ENCODE results near the gene SCN3B. TPM values are rescaled to one million over a fixed set of nuclear protein-coding genes. Genes with fewer than 3 reads are reported as not detected.

The SCN3B gene
- total and polyA plus RNA-seq, 3 donors from 2014 or later = 2.4 to 5.1 (median 3.9) TPM

- H3K27me3 ChIP-seq = no peaks in the 10 kb centered on the region
- TF ChIP-seq CTCF (IDR thresholded peaks at IDR 0.05) (no peak), POLR2A (IDR thresholded peaks at IDR 0.05) (no peak)
- no peak overlapping the region for H3K4me3 ChIP-seq
- no peak for DNase-seq
- no peaks in the 10 kb centered on the region for H3K4me1 ChIP-seq
- H3K27ac ChIP-seq = no peak overlapping the region
- WGBS, 2 donors = 70 to 85% methylated on average over 16 to 22 of the region's 22 CpGs
- H3K9me3 ChIP-seq = no peaks in the 10 kb centered on the region
- no peaks in the 10 kb centered on the region for H3K36me3 ChIP-seq (ENCODE audit: low read depth, missing control alignments)
- intact Hi-C loops (cut with DNase I; ENCODE audit: low total_unique reads) = loop anchor here (5.0 kb wide), 1 partner anchor 125 kb away; no protein-coding TSS in a partner anchor
Measured at GRCh38 chr11:123581651-123582399, 72.6 kb downstream of the SCN3B start.

- intact Hi-C loops (cut with DNase I; ENCODE audit: low total_unique reads) = loop anchor here (5.0 kb wide), 1 partner anchor 127 kb away; no protein-coding TSS in a partner anchor
- WGBS, 2 donors = 20 to 24% methylated on average over 21 to 25 of the region's 25 CpGs
- Histone ChIP-seq H3K4me3 (no peak overlapping the region), H3K9me3 (no peaks in the 10 kb centered on the region), H3K27ac (no peak overlapping the region), H3K27me3 (no peaks in the 10 kb centered on the region), H3K36me3 (ENCODE audit: low read depth, missing control alignments) (no peaks in the 10 kb centered on the region), H3K4me1 (no peaks in the 10 kb centered on the region)
- peak; percentile 69 for DNase-seq
- TF ChIP-seq CTCF (IDR thresholded peaks at IDR 0.05) (peak; percentile 69 to 91 (median 87)), POLR2A (IDR thresholded peaks at IDR 0.05) (no peak)
Measured at GRCh38 chr11:123580557-123581275, 73.7 kb downstream of the SCN3B start.

- Histone ChIP-seq H3K9me3 (no peaks in the 10 kb centered on the region), H3K36me3 (ENCODE audit: low read depth, missing control alignments) (no peaks in the 10 kb centered on the region), H3K4me1 (no peaks in the 10 kb centered on the region), H3K27me3 (no peaks in the 10 kb centered on the region), H3K27ac (no peak overlapping the region), H3K4me3 (no peak overlapping the region)
- no peak for DNase-seq
- WGBS, 2 donors = 87 to 89% methylated on average over 6 of the region's 6 CpGs
- intact Hi-C loops (cut with DNase I; ENCODE audit: low total_unique reads) = loop anchor here (5.0 kb wide), 1 partner anchor 127 kb away; no protein-coding TSS in a partner anchor
- no peak for TF ChIP-seq POLR2A (IDR thresholded peaks at IDR 0.05)
- TF ChIP-seq CTCF (IDR thresholded peaks at IDR 0.05) = no peak
Measured at GRCh38 chr11:123580137-123580536, 74.3 kb downstream of the SCN3B start.

- 93 to 98% methylated on average over 5 of the region's 5 CpGs for WGBS, 2 donors
- Histone ChIP-seq H3K4me3 (no peak overlapping the region), H3K27ac (no peak overlapping the region), H3K36me3 (ENCODE audit: low read depth, missing control alignments) (no peaks in the 10 kb centered on the region), H3K4me1 (no peaks in the 10 kb centered on the region), H3K9me3 (no peaks in the 10 kb centered on the region), H3K27me3 (no peaks in the 10 kb centered on the region)
- no peak for TF ChIP-seq CTCF (IDR thresholded peaks at IDR 0.05)
- TF ChIP-seq POLR2A (IDR thresholded peaks at IDR 0.05) = no peak
- no peak for DNase-seq
- intact Hi-C loops (cut with DNase I; ENCODE audit: low total_unique reads) = loop anchor here (5.0 kb wide), 1 partner anchor 67 kb away; no protein-coding TSS in a partner anchor
Measured at GRCh38 chr11:123579482-123579812, 75.0 kb downstream of the SCN3B start.

Other genes starting within 250 kb of the SCN3B start
- gene GRAMD1B, start 224.4 kb downstream of the SCN3B start, total RNA-seq = 10 to 100 TPM; 48.1 to 78.9 TPM
- gene GRAMD1B, start 224.4 kb downstream of the SCN3B start, polyA plus RNA-seq (ENCODE audit: insufficient read depth, low read depth, low replicate concordance) = 48.9 TPM
- gene ZNF202, start 87.0 kb upstream of the SCN3B start, total RNA-seq = 10 to 100 TPM; 24.4 to 25.5 TPM
- 30.7 TPM for gene ZNF202, start 87.0 kb upstream of the SCN3B start, polyA plus RNA-seq (ENCODE audit: insufficient read depth, low read depth, low replicate concordance)
- not detected for gene OR6X1, start 99.9 kb upstream of the SCN3B start, total RNA-seq
- not detected for gene OR6X1, start 99.9 kb upstream of the SCN3B start, polyA plus RNA-seq (ENCODE audit: insufficient read depth, low read depth, low replicate concordance)
- gene OR6M1, start 151.7 kb upstream of the SCN3B start, total RNA-seq = not detected
- not detected for gene OR6M1, start 151.7 kb upstream of the SCN3B start, polyA plus RNA-seq (ENCODE audit: insufficient read depth, low read depth, low replicate concordance)
- 1 to 10 TPM; 6.1 to 10.0 TPM for gene TMEM225, start 231.0 kb upstream of the SCN3B start, total RNA-seq
- 49.1 TPM for gene TMEM225, start 231.0 kb upstream of the SCN3B start, polyA plus RNA-seq (ENCODE audit: insufficient read depth, low read depth, low replicate concordance)
- 10 to 100 TPM in 1 of 2 donors, 1 to 10 TPM in 1; 5.6 to 11.7 TPM for gene OR8D4, start 247.5 kb upstream of the SCN3B start, total RNA-seq
- gene OR8D4, start 247.5 kb upstream of the SCN3B start, polyA plus RNA-seq (ENCODE audit: insufficient read depth, low read depth, low replicate concordance) = not detected

Measured in testis (tissue), 3 donors.